Measurements from ENCODE around the gene ELAVL1. TPM values are rescaled to one million over a fixed set of nuclear protein-coding genes. Genes with fewer than 3 reads are reported as not detected.
A peak's percentile ranks its signal among the peaks of the same experiment; 100 is the strongest.

ELAVL1 gene
- total and polyA plus RNA-seq, 2 donors from 2014 or later = 34.6 to 64.7 TPM

DNA sequence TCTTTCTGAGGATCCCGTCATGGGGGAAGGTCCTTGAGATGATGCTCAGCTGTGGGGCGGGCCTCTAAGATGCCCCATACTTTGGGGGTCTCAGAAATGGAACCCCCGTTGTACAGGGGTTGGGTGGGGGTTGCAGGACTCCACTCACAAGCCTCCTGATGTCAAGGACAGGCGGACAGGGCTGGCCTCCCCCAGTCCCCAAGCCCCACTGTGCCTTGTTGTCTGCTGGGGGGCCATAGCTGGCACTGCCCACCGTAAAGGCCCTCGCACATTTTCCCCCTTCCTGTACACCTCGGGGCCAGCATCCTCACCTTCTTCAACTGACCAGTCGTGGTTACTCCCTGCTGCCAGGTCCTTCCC is 82.6 kb downstream of the ELAVL1 start:
- FAIRE-seq (no peak), DNase-seq (peak in 1 of 5 donors; percentile 54)
- TF ChIP-seq CTCF (IDR thresholded peaks at IDR 0.05; ENCODE audit: borderline replicate concordance, extremely low read depth, insufficient read depth) = no peak
- Histone ChIP-seq H3K9ac (ENCODE audit: low read length in 3 of 3) (no peak overlapping the region), H3K4me1 (ENCODE audit: control insufficient read depth in 2 of 3, insufficient read depth in 2 of 3, low read depth in 1 of 3, low read length in 3 of 3) (peaks cover 0 to 27% (median 11%) of the 10 kb centered on the region in 3 donors), H3K27ac (ENCODE audit: low read depth in 2 of 2, low read length in 2 of 2) (no peak overlapping the region), H3K36me3 (ENCODE audit: control insufficient read depth in 2 of 3, insufficient read depth in 3 of 3, low read length in 3 of 3) (peaks cover 0 to 11% (median 0%) of the 10 kb centered on the region in 3 donors), H3K4me3 (ENCODE audit: low read length in 3 of 3) (no peak overlapping the region), H3K27me3 (ENCODE audit: control insufficient read depth, insufficient read depth, low read length) (peaks cover 8% of the 10 kb centered on the region), H3K9me3 (ENCODE audit: control insufficient read depth in 2 of 3, insufficient read depth in 1 of 3, low read length in 3 of 3) (no peaks in the 10 kb centered on the region)
- intact Hi-C loops (cut with DNase I) = no loop called here

DNA sequence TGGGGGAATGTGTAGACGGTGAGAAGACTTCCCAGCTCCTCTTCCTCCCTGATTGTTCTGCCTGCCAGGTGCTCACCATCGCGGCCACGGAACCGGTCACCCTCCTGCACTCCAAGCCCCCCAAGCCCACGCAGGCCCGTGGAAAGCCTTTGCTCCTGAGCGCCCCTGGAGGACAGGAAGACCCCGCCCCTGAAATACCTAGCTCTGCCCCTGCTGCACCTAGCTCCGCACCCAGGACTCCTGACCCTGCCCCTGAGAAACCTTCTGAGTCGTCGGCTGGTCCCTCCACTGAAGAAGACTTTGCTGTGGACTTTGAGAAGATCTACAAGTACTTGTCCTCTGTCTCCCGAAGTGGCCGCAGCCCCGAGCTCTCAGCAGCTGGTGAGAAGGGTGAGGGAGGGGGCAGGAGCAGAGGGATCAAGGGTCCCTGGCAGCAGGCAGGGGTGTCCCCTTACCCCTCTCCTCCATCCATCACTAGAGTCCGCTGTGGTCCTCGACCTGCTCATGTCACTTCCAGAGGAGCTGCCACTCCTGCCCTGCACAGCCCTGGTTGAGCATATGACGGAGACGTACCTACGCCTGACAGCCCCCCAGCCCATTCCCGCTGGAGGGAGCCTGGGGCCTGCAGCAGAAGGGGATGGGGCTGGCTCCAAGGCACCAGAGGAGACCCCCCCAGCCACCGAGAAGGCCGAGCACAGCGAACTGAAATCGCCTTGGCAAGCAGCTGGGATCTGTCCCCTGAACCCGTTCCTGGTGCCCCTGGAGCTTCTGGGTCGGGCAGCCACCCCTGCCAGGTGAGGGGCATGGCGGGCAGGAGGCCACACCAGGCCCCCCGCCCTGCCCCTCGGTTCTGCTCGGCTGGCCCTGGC is 83.2 kb downstream of the ELAVL1 start:
- peaks cover 8% of the 10 kb centered on the region for H3K27me3 ChIP-seq (ENCODE audit: control insufficient read depth, insufficient read depth, low read length)
- no peak for TF ChIP-seq CTCF (IDR thresholded peaks at IDR 0.05; ENCODE audit: borderline replicate concordance, extremely low read depth, insufficient read depth)
- H3K9ac ChIP-seq (ENCODE audit: low read length in 3 of 3) = no peak overlapping the region
- DNase-seq (peak in 2 of 5 donors; percentile 70 to 82), FAIRE-seq (no peak)
- intact Hi-C loops (cut with DNase I) = no loop called here
- peaks cover 0 to 34% (median 11%) of the 10 kb centered on the region in 3 donors for H3K4me1 ChIP-seq (ENCODE audit: control insufficient read depth in 2 of 3, insufficient read depth in 2 of 3, low read depth in 1 of 3, low read length in 3 of 3)
- no peaks in the 10 kb centered on the region for H3K9me3 ChIP-seq (ENCODE audit: control insufficient read depth in 2 of 3, insufficient read depth in 1 of 3, low read length in 3 of 3)
- H3K36me3 ChIP-seq (ENCODE audit: control insufficient read depth in 2 of 3, insufficient read depth in 3 of 3, low read length in 3 of 3) = peaks cover 0 to 11% (median 0%) of the 10 kb centered on the region in 3 donors
- no peak overlapping the region for H3K27ac ChIP-seq (ENCODE audit: low read depth in 2 of 2, low read length in 2 of 2)
- H3K4me3 ChIP-seq (ENCODE audit: low read length in 3 of 3) = no peak overlapping the region

DNA sequence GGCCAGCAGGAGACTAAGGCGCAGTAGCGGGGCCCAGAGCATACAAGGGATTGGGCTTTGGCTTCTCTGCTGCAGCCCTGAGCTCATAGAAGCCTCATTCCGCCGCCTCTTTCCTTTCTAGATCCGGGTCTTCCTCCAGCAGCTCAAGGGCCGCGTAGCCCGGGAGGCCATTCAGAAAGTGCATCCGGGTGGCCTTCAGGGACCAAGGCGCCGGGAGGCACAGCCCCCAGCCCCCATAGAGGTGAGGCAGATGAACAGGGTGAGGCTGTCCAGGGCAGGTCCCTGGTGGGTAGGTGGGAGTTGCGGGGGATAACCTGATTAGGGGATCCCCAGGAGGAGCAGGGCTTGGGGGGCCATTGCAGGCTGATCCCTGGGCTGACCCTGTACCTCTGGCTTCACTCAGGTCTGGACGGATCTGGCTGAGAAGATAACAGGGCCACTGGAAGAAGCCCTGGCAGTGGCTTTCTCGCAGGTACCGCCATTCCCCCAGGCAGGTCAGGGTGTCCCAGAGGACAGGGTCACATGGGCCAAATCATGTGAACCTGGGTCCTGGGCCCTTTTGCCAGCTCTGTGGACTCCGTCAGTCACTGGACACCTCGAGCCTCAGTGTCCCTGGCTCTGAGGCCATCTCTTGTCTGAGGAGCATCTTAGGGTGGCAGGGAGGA is 84.0 kb downstream of the ELAVL1 start:
- intact Hi-C loops (cut with DNase I) = no loop called here
- FAIRE-seq (no peak), DNase-seq (peak in 2 of 5 donors; percentile 83 to 87)
- Histone ChIP-seq H3K27ac (ENCODE audit: low read depth in 2 of 2, low read length in 2 of 2) (peak overlapping the region; percentile 52 to 84), H3K9me3 (ENCODE audit: control insufficient read depth in 2 of 3, insufficient read depth in 1 of 3, low read length in 3 of 3) (no peaks in the 10 kb centered on the region), H3K4me3 (ENCODE audit: low read length in 3 of 3) (peak overlapping the region; percentile 57 to 79 (median 68)), H3K4me1 (ENCODE audit: control insufficient read depth in 2 of 3, insufficient read depth in 2 of 3, low read depth in 1 of 3, low read length in 3 of 3) (peaks cover 0 to 33% (median 8%) of the 10 kb centered on the region in 3 donors), H3K27me3 (ENCODE audit: control insufficient read depth, insufficient read depth, low read length) (peaks cover 8% of the 10 kb centered on the region), H3K36me3 (ENCODE audit: control insufficient read depth in 2 of 3, insufficient read depth in 3 of 3, low read length in 3 of 3) (peaks cover 0 to 11% (median 0%) of the 10 kb centered on the region in 3 donors), H3K9ac (ENCODE audit: low read length in 3 of 3) (peak overlapping the region in 1 of 3 donors; percentile 56)
- TF ChIP-seq CTCF (IDR thresholded peaks at IDR 0.05; ENCODE audit: borderline replicate concordance, extremely low read depth, insufficient read depth) = no peak

All from kidney (tissue), 14 donors.